H9 (cell line): Measurements from ENCODE around the gene RHOB. TPM values are rescaled to one million over a fixed set of nuclear protein-coding genes. Genes with fewer than 3 reads are reported as not detected.

Experiments
- DNase-seq: peaks from one replicate; pipeline ENCODE4 v3.0.0-alpha.2; 2017
- H2AFZ ChIP-seq: one replicate; pipeline ENCODE4 v1.6.1; 2013; ENCODE audit warnings: mild to moderate bottlenecking, low read length, control low read depth, moderate library complexity
- H2AK5ac ChIP-seq: 2 replicates; pipeline ENCODE4 v1.6.1; 2013; ENCODE audit warnings: low read length, control low read depth, mixed read lengths; ENCODE audit not compliant: insufficient read length
- H2BK120ac ChIP-seq: one replicate; pipeline ENCODE4 v1.6.1; 2013; ENCODE audit warnings: low read depth, mild to moderate bottlenecking, low read length, control low read depth, inconsistent platforms; ENCODE audit not compliant: poor library complexity, severe bottlenecking
- H2BK12ac ChIP-seq: 2 replicates; pipeline ENCODE4 v1.6.1; 2013; ENCODE audit warnings: low read length, control low read depth, mixed read lengths, low read depth; ENCODE audit not compliant: insufficient read length
- H2BK15ac ChIP-seq: 2 replicates; pipeline ENCODE4 v1.6.1; 2013; ENCODE audit warnings: low read depth, low read length, control low read depth
- H2BK20ac ChIP-seq: one replicate; pipeline ENCODE4 v1.6.1; 2013; ENCODE audit warnings: low read depth, mild to moderate bottlenecking, low read length, control low read depth, inconsistent platforms; ENCODE audit not compliant: poor library complexity, severe bottlenecking
- H2BK5ac ChIP-seq: 2 replicates; pipeline ENCODE4 v1.6.1; 2013; ENCODE audit warnings: low read length, control low read depth, mixed read lengths; ENCODE audit not compliant: insufficient read length
- H3K14ac ChIP-seq: 2 replicates; pipeline ENCODE4 v1.6.1; 2013; ENCODE audit warnings: low read length, control low read depth; ENCODE audit not compliant: insufficient read depth
- H3K18ac ChIP-seq: 2 replicates; pipeline ENCODE4 v1.6.1; 2013; ENCODE audit warnings: low read depth, mild to moderate bottlenecking, mixed read lengths, low read length, control low read depth; ENCODE audit not compliant: insufficient read length
- H3K23ac ChIP-seq: 2 replicates; pipeline ENCODE4 v1.6.1; 2013; ENCODE audit warnings: low read length, control low read depth, mixed read lengths, low read depth; ENCODE audit not compliant: insufficient read length
- H3K23me2 ChIP-seq: 2 replicates; pipeline ENCODE4 v1.6.1; 2013; ENCODE audit warnings: low read depth, mild to moderate bottlenecking, mixed read lengths, low read length, control low read depth; ENCODE audit not compliant: insufficient read length, poor library complexity, severe bottlenecking
- H3K27ac ChIP-seq: 2 replicates; pipeline ENCODE4 v1.5.1; 2013; ENCODE audit warnings: low read length, control low read depth, mixed read lengths, low read depth; ENCODE audit not compliant: insufficient read length
- H3K27me3 ChIP-seq: 2 replicates; pipeline ENCODE4 v1.6.1; 2013; ENCODE audit warnings: low read length, control low read depth, inconsistent platforms; ENCODE audit not compliant: insufficient read depth
- H3K4ac ChIP-seq: 2 replicates; pipeline ENCODE4 v1.6.1; 2013; ENCODE audit warnings: low read depth, mild to moderate bottlenecking, control low read depth, inconsistent platforms, low read length, moderate library complexity
- H3K4me1 ChIP-seq: 2 replicates; pipeline ENCODE4 v1.6.1; 2013; ENCODE audit warnings: low read length, control low read depth, inconsistent platforms; ENCODE audit not compliant: insufficient read depth
- H3K4me2 ChIP-seq: 2 replicates; pipeline ENCODE4 v1.6.1; 2013; ENCODE audit warnings: low read length, control low read depth, mixed read lengths; ENCODE audit not compliant: insufficient read length, insufficient read depth
- H3K56ac ChIP-seq: 2 replicates; pipeline ENCODE4 v1.6.1; 2013; ENCODE audit warnings: low read depth, mild to moderate bottlenecking, mixed read lengths, low read length, control low read depth; ENCODE audit not compliant: insufficient read length
- H3K79me1 ChIP-seq: 2 replicates; pipeline ENCODE4 v1.6.1; 2013; ENCODE audit warnings: low read depth, mild to moderate bottlenecking, moderate library complexity, low read length, control low read depth, inconsistent platforms; ENCODE audit not compliant: insufficient read depth, poor library complexity, severe bottlenecking
- H3K79me2 ChIP-seq: 2 replicates; pipeline ENCODE4 v1.6.1; 2013; ENCODE audit warnings: low read length, control low read depth, inconsistent platforms; ENCODE audit not compliant: insufficient read depth
- H3K9ac ChIP-seq: 2 replicates; pipeline ENCODE4 v1.6.1; 2013; ENCODE audit warnings: low read length, control low read depth, mixed read lengths; ENCODE audit not compliant: insufficient read length; ENCODE audit errors: extremely low read depth
- H3K9me3 ChIP-seq: one replicate; pipeline ENCODE4 v1.6.1; 2013; ENCODE audit warnings: low read depth, low read length, inconsistent platforms; ENCODE audit not compliant: control insufficient read depth
- H3T11ph ChIP-seq: one replicate; pipeline ENCODE4 v1.6.1; 2013; ENCODE audit warnings: mild to moderate bottlenecking, low read length, control low read depth, inconsistent platforms
- H4K20me1 ChIP-seq: one replicate; pipeline ENCODE4 v1.6.1; 2013; ENCODE audit not compliant: control insufficient read depth, insufficient read length, insufficient read depth
- H4K5ac ChIP-seq: 2 replicates; pipeline ENCODE4 v1.6.1; 2013; ENCODE audit warnings: low read depth, mild to moderate bottlenecking, mixed read lengths, low read length, control low read depth; ENCODE audit not compliant: insufficient read length
- H4K8ac ChIP-seq: replicated peaks from 2 replicates; pipeline ENCODE4 v1.6.1; 2013; ENCODE audit warnings: low read length, control low read depth, mixed read lengths, low read depth; ENCODE audit not compliant: insufficient read length
- H4K91ac ChIP-seq: 2 replicates; pipeline ENCODE4 v1.6.1; 2013; ENCODE audit warnings: low read depth, mild to moderate bottlenecking, moderate library complexity, mixed read lengths, low read length, control low read depth; ENCODE audit not compliant: insufficient read length
- H3K27ac Mint-ChIP-seq, 3 experiments: 2 replicates in 2 of 3; 3 replicates in 1 of 3; pipeline ENCODE4 v1.8.0; 2020 to 2021; ENCODE audit warnings: mixed read lengths in 3 of 3, mild to moderate bottlenecking in 1 of 3, moderate library complexity in 1 of 3
- H3K27me3 Mint-ChIP-seq: 2 replicates; pipeline ENCODE4 v1.8.0; 2021; ENCODE audit warnings: low read depth, mild to moderate bottlenecking, moderate library complexity, mixed read lengths
- H3K36me3 Mint-ChIP-seq, 3 experiments: 2 replicates in 2 of 3; 3 replicates in 1 of 3; pipeline ENCODE4 v1.8.0; 2020 to 2021; ENCODE audit warnings: low read depth in 3 of 3, mixed read lengths in 3 of 3; ENCODE audit not compliant: insufficient read depth in 1 of 3
- H3K4me1 Mint-ChIP-seq, 2 experiments: 2 replicates each; pipeline ENCODE4 v1.8.0; 2020; ENCODE audit warnings: mixed read lengths in 2 of 2
- H3K4me3 Mint-ChIP-seq, 2 experiments: 2 replicates in 1 of 2; 3 replicates in 1 of 2; pipeline ENCODE4 v1.8.0; 2020 to 2021; ENCODE audit warnings: mild to moderate bottlenecking in 2 of 2, mixed read lengths in 2 of 2, moderate library complexity in 1 of 2
- H3K9me3 Mint-ChIP-seq, 2 experiments: 2 replicates in 1 of 2; 3 replicates in 1 of 2; pipeline ENCODE4 v1.8.0; 2020; ENCODE audit warnings: mild to moderate bottlenecking in 2 of 2, mixed read lengths in 2 of 2, moderate library complexity in 1 of 2
- CTCF ChIP-seq: fragments of 200-600 bp; sonication (generic); conservative IDR thresholded peaks from 3 replicates; pipeline ENCODE4 v1.8.0; 2021; ENCODE audit warnings: antibody characterized with exemption, mild to moderate bottlenecking
- WGBS: extraction: QIAGEN DNeasy Blood & Tissue Kit; methylation state at CpG from one replicate; pipeline ENCODE4 v1.1.7; 2013; ENCODE audit warnings: missing lambda C conversion rate, low lambda C conversion rate, mixed read lengths; ENCODE audit not compliant: insufficient read length; ENCODE audit errors: extremely low coverage; 5-methylcytosine and 5-hydroxymethylcytosine counted together
- total RNA-seq: library from RNA; stranded (reverse); gene quantifications from 2 replicates; pipeline ENCODE4 v1.2.1, GENCODE V29; 2021

Gene RHOB
- total RNA-seq, 1 experiment from 2014 or later: 10.3 TPM

GRCh38 chr2:20400787-20401488 is 45.9 kb upstream of the RHOB start:
- Histone ChIP-seq H2AFZ (no peak overlapping the region), H4K8ac (no peak overlapping the region), H2BK15ac (no peak overlapping the region), H4K20me1 (no peaks in the 10 kb centered on the region), H2AK5ac (no peak overlapping the region), H3K9me3 (no peaks in the 10 kb centered on the region), H3K18ac (no peak overlapping the region), H3K4ac (no peak overlapping the region), H3T11ph (no peak overlapping the region), H3K79me1 (no peaks in the 10 kb centered on the region), H2BK20ac (no peak overlapping the region), H3K27me3 (no peaks in the 10 kb centered on the region), H3K23me2 (no peaks in the 10 kb centered on the region), H4K5ac (no peak overlapping the region), H2BK12ac (no peak overlapping the region), H3K27ac (no peak overlapping the region), H2BK5ac (no peak overlapping the region), H3K9ac (no peak overlapping the region), H3K4me1 (no peaks in the 10 kb centered on the region), H3K14ac (no peak overlapping the region), H3K4me2 (no peak overlapping the region), H3K56ac (no peak overlapping the region), H2BK120ac (no peak overlapping the region), H3K79me2 (no peaks in the 10 kb centered on the region), H4K91ac (no peak overlapping the region), H3K23ac (no peak overlapping the region)
- Mint-ChIP-seq H3K4me1 (peaks cover 0 to under 1% of the 10 kb centered on the region in 2 experiments; a peak in 1 of 4 replicates), H3K27me3 (peaks cover 15% of the 10 kb centered on the region), H3K27ac (no peak overlapping the region), H3K36me3 (no peaks in the 10 kb centered on the region), H3K9me3 (no peaks in the 10 kb centered on the region), H3K4me3 (no peak overlapping the region)
- WGBS: no CpG with 5 or more reads among the region's 3 CpGs
- TF ChIP-seq CTCF: no peak
- DNase-seq: no peak
